ENCODE results near the gene FNDC3B.

DNA sequence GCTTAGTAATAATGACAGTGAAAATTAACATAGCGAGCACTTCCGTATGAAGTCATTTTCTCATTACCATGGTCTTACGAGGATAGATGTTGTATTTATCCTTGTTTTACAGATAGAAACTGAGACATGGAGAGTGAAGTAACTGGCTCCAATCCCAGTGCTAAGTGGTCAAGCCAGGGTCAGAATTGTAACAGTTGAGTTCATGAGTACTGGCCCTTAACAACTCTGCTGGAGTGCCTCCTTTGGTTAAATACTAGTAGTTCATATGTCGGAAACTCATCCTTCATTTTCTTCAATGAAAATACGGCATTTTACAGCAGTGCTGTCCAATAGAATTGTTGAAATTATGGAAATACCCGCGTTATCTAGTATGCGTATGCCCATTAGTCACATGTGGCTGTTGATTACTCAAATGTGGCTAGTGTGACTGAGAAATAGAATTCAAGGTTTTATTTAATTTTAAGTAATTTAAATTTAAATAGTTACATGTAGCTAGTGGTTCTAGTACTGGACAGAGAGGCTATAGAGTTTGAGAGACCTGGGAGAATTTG, 32.5 kb downstream of the FNDC3B start:
- no peak for TF ChIP-seq CREB1 (IDR thresholded peaks at IDR 0.05; ENCODE audit: low read depth)
- TF ChIP-seq, protein P1, sequence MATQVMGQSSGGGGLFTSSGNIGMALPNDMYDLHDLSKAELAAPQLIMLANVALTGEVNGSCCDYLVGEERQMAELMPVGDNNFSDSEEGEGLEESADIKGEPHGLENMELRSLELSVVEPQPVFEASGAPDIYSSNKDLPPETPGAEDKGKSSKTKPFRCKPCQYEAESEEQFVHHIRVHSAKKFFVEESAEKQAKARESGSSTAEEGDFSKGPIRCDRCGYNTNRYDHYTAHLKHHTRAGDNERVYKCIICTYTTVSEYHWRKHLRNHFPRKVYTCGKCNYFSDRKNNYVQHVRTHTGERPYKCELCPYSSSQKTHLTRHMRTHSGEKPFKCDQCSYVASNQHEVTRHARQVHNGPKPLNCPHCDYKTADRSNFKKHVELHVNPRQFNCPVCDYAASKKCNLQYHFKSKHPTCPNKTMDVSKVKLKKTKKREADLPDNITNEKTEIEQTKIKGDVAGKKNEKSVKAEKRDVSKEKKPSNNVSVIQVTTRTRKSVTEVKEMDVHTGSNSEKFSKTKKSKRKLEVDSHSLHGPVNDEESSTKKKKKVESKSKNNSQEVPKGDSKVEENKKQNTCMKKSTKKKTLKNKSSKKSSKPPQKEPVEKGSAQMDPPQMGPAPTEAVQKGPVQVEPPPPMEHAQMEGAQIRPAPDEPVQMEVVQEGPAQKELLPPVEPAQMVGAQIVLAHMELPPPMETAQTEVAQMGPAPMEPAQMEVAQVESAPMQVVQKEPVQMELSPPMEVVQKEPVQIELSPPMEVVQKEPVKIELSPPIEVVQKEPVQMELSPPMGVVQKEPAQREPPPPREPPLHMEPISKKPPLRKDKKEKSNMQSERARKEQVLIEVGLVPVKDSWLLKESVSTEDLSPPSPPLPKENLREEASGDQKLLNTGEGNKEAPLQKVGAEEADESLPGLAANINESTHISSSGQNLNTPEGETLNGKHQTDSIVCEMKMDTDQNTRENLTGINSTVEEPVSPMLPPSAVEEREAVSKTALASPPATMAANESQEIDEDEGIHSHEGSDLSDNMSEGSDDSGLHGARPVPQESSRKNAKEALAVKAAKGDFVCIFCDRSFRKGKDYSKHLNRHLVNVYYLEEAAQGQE (IDR thresholded peaks at IDR 0.05; ENCODE audit: low read depth), result no peak
- no peak for TF ChIP-seq CEBPB (IDR thresholded peaks at IDR 0.05)
- no peak for TF ChIP-seq RAD21 (IDR thresholded peaks at IDR 0.05; ENCODE audit: low read depth)
- no peak for TF ChIP-seq MAX (IDR thresholded peaks at IDR 0.05)
- no peak for TF ChIP-seq TCF12 (IDR thresholded peaks at IDR 0.05; ENCODE audit: low read depth)
- TF ChIP-seq NFIC (IDR thresholded peaks at IDR 0.05), result no peak

Data from Ishikawa (cell line).